ENCODE results near the gene MMP23B.

The MMP23B gene

GRCh38 chr1:1602968-1603506, 28.9 kb upstream of the MMP23B start:
- no peak for DNase-seq

- DNase-seq: no peak
Observed at GRCh38 chr1:1603671-1604373, 28.2 kb upstream of the MMP23B start.

DNA sequence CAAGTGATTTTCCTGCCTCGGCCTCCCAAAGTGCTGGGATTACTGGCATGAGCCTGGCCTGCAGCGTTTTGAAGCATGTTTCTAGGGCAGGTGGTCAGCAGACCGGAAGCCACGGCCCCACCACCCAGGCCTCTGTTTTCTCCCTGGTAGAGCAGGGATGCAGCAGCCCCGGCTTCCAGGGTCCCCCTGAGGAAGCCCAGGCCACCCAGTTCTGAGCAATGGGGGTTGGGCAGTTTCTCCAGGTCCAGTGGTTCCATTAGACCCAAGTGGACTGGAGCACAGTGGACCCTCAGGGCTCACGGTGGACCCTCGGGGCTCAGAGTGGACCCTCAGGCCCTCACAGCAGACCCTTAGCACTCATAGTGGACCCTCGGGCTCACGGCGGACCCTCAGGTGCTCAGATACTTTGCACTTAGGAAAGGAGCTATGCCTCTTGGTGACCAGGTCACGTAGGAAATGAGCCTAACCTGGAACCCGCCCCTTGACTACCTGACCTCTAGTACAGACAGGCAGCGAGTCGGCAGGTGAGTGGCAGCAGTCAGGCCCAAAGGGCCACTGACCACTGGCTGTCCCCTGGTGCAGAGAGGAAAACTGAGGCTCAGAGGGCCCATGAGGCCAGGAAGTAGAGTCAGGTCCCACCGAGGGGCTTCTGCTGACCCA, 27.5 kb upstream of the MMP23B start:
- DNase-seq: no peak

GRCh38 chr1:1605034-1605591, 26.9 kb upstream of the MMP23B start:
- no peak for DNase-seq

- no peak for DNase-seq
Observed at GRCh38 chr1:1605724-1606123, 26.2 kb upstream of the MMP23B start.

DNA sequence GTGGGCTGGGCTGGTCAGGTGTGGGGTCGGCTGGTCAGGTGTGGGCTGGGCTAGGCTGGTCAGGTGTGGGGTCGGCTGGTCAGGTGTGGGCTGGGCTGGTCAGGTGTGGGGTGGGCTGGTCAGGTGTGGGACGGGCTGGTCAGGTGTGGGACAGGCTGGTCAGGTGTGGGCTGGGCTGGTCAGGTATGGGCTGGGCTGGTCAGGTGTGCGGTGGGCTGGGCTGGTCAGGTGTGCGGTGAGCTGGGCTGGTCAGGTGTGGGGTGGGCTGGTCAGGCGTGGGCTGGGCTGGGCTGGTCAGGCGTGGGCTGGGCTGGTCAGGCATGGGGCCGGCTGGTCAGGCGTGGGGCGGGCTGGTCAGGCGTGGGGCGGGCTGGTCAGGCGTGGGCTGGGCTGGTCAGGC, 25.7 kb upstream of the MMP23B start:
- DNase-seq: no peak

DNA sequence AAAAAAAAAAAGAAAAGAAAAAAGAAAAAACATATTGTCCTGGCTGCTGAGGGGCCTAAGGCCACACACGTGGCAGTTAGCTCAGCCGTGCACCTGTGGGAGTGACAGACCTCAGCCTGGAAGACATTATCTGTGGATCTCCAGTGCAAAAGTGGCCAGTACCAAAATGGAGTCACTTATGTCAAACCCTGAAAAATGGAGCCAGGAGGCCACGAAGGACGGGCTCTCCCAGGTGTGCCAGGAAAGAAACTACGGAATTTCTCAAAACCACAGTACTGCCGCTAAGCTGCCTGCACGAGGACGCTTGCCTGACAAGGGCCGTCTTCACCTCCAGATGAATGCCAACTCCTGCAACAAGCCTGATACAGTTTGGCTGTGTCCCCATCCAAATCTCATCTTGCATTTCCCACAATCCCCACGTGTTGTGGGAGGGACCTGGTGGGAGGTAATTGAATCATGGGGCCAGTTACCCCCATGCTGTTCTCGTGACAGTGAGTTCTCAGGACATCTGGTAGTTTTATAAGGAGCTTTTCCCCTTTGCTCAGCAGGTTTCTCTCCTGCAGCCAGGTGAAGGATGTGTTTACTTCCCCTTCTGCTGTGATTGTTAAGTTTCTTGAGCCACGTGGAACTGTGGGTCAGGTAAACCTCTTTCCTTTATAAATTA, 22.0 kb upstream of the MMP23B start:
- no peak for DNase-seq

- no peak for DNase-seq
Observed at GRCh38 chr1:1610796-1611195, 21.2 kb upstream of the MMP23B start.

GRCh38 chr1:1612104-1612400, 19.9 kb upstream of the MMP23B start:
- DNase-seq: no peak

- DNase-seq: no peak
Observed at GRCh38 chr1:1613509-1614082, 18.4 kb upstream of the MMP23B start.

GRCh38 chr1:1614204-1614953, 17.6 kb upstream of the MMP23B start:
- peak; percentile 50 for DNase-seq

DNA sequence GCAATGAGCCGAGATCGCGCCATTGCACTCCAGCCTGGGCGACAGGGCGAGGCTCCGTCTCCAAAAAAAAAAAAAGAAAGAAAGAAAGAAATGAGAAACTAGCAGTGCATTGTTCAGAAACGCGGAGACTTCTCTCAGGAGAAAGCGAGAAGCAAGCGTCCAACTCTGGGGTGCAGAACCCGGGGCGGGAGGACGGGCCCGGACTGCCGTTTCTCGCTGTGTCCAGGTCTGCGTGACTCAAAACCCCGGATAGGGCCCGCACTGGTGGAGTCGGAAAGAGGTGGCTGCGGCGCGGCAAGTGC, 17.1 kb upstream of the MMP23B start:
- DNase-seq: no peak

GRCh38 chr1:1615256-1616044, 16.5 kb upstream of the MMP23B start, which contains the start of gene MIB2:
TSS of gene MIB2 (plus strand) at chr1:1615500. CDS start at chr1:1623453, 7,953 bp downstream.
- DNase-seq: peak; percentile 97

DNA sequence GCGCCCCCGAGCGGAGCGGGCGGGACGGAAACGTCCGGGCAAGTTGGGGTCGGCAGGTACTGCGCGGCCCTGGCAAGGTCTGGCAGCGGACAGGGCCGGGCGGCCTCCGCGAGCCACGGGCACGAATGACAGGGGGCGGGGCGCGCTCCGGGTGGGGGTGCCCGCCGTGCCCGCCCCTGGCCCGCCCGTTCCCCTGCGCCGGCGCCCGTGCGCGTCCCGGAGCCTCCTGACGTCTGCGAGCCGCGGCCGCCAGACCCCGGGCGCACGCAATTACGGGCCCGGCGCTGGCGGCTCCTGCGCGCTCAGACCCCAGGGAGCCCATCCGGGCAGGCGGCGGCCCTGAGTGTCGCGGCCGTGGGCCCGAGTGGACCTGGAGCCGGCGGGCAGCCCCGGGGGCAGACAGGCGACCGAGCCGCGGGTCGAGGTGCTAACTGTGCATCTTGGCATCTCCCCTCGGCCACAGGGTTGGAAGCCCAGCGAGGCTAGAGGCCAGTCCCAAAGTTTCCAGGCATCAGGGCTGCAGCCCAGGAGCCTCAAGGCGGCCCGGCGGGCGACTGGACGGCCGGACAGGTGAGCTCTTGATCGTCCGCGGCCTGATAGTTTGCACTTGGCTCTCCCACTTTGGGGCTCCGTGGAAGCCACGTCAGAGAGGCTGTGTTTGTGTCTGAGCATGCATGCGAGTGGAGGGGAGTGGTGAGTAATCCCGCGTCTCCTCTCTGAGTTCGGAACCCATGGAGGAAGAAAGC, 15.8 kb upstream of the MMP23B start:
- DNase-seq: peak; percentile 27

DNA sequence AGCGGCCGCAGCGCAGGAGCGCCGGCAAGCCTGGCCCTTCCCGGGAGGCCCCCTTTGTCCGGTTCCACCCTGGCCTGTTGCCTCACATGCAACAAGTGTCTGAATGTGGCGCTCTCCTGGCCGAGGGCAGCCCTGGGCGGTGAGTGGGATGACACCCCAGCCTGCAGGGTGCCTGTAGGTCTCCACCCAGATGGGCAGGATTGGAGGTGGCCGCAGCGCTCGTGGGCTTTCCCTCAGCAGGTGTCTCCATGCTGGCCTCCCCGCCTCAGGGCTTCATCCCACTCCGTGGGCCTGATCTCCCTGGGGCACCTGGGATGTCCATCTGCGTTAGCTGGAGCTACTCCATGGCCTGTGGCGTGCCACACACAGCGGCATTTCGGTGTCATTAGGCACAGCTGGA, 15.1 kb upstream of the MMP23B start:
- no peak for DNase-seq

GRCh38 chr1:1617516-1617915, 14.5 kb upstream of the MMP23B start:
- DNase-seq: no peak

- no peak for DNase-seq
Observed at GRCh38 chr1:1617925-1618324, 14.0 kb upstream of the MMP23B start.

- DNase-seq: no peak
Observed at GRCh38 chr1:1618396-1619068, 13.4 kb upstream of the MMP23B start.

DNA sequence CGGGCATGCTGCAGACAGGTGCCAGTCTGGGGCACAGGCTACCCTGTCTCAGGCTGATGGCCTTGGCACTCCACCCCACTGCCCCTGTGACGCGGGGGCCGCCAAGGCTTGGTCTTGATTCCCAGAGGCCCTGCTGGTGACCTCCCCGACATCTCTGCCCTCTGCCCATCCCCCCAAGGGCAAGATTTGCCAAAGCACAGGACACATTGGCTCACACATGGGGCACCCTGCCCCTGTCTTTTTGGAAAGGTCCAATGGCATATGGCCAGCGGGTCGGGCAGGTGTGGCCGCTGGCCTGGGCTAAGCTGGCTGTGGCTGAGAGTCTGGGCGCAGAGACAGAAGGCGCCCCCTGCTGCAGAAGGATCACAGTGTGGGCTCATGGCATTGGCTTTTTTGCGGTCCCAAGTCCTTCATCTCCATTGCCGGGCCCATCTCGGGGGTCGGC, 12.0 kb upstream of the MMP23B start:
- no peak for DNase-seq

GRCh38 chr1:1620433-1621139, 11.4 kb upstream of the MMP23B start:
- DNase-seq: no peak

Measured in NCI-H69 (cell line).